H9 (cell line): Measurements from ENCODE around the gene BRD7. TPM values are rescaled to one million over a fixed set of nuclear protein-coding genes. Genes with fewer than 3 reads are reported as not detected.

Experiments
- DNase-seq: peaks from one replicate; pipeline ENCODE4 v3.0.0-alpha.2; 2017
- H2AFZ ChIP-seq: one replicate; pipeline ENCODE4 v1.6.1; 2013; ENCODE audit warnings: mild to moderate bottlenecking, low read length, control low read depth, moderate library complexity
- H2AK5ac ChIP-seq: 2 replicates; pipeline ENCODE4 v1.6.1; 2013; ENCODE audit warnings: low read length, control low read depth, mixed read lengths; ENCODE audit not compliant: insufficient read length
- H2BK120ac ChIP-seq: one replicate; pipeline ENCODE4 v1.6.1; 2013; ENCODE audit warnings: low read depth, mild to moderate bottlenecking, low read length, control low read depth, inconsistent platforms; ENCODE audit not compliant: poor library complexity, severe bottlenecking
- H2BK12ac ChIP-seq: 2 replicates; pipeline ENCODE4 v1.6.1; 2013; ENCODE audit warnings: low read length, control low read depth, mixed read lengths, low read depth; ENCODE audit not compliant: insufficient read length
- H2BK15ac ChIP-seq: 2 replicates; pipeline ENCODE4 v1.6.1; 2013; ENCODE audit warnings: low read depth, low read length, control low read depth
- H2BK20ac ChIP-seq: one replicate; pipeline ENCODE4 v1.6.1; 2013; ENCODE audit warnings: low read depth, mild to moderate bottlenecking, low read length, control low read depth, inconsistent platforms; ENCODE audit not compliant: poor library complexity, severe bottlenecking
- H2BK5ac ChIP-seq: 2 replicates; pipeline ENCODE4 v1.6.1; 2013; ENCODE audit warnings: low read length, control low read depth, mixed read lengths; ENCODE audit not compliant: insufficient read length
- H3K14ac ChIP-seq: 2 replicates; pipeline ENCODE4 v1.6.1; 2013; ENCODE audit warnings: low read length, control low read depth; ENCODE audit not compliant: insufficient read depth
- H3K18ac ChIP-seq: 2 replicates; pipeline ENCODE4 v1.6.1; 2013; ENCODE audit warnings: low read depth, mild to moderate bottlenecking, mixed read lengths, low read length, control low read depth; ENCODE audit not compliant: insufficient read length
- H3K23ac ChIP-seq: 2 replicates; pipeline ENCODE4 v1.6.1; 2013; ENCODE audit warnings: low read length, control low read depth, mixed read lengths, low read depth; ENCODE audit not compliant: insufficient read length
- H3K23me2 ChIP-seq: 2 replicates; pipeline ENCODE4 v1.6.1; 2013; ENCODE audit warnings: low read depth, mild to moderate bottlenecking, mixed read lengths, low read length, control low read depth; ENCODE audit not compliant: insufficient read length, poor library complexity, severe bottlenecking
- H3K27ac ChIP-seq: 2 replicates; pipeline ENCODE4 v1.5.1; 2013; ENCODE audit warnings: low read length, control low read depth, mixed read lengths, low read depth; ENCODE audit not compliant: insufficient read length
- H3K27me3 ChIP-seq: 2 replicates; pipeline ENCODE4 v1.6.1; 2013; ENCODE audit warnings: low read length, control low read depth, inconsistent platforms; ENCODE audit not compliant: insufficient read depth
- H3K4ac ChIP-seq: 2 replicates; pipeline ENCODE4 v1.6.1; 2013; ENCODE audit warnings: low read depth, mild to moderate bottlenecking, control low read depth, inconsistent platforms, low read length, moderate library complexity
- H3K4me1 ChIP-seq: 2 replicates; pipeline ENCODE4 v1.6.1; 2013; ENCODE audit warnings: low read length, control low read depth, inconsistent platforms; ENCODE audit not compliant: insufficient read depth
- H3K4me2 ChIP-seq: 2 replicates; pipeline ENCODE4 v1.6.1; 2013; ENCODE audit warnings: low read length, control low read depth, mixed read lengths; ENCODE audit not compliant: insufficient read length, insufficient read depth
- H3K56ac ChIP-seq: 2 replicates; pipeline ENCODE4 v1.6.1; 2013; ENCODE audit warnings: low read depth, mild to moderate bottlenecking, mixed read lengths, low read length, control low read depth; ENCODE audit not compliant: insufficient read length
- H3K79me1 ChIP-seq: 2 replicates; pipeline ENCODE4 v1.6.1; 2013; ENCODE audit warnings: low read depth, mild to moderate bottlenecking, moderate library complexity, low read length, control low read depth, inconsistent platforms; ENCODE audit not compliant: insufficient read depth, poor library complexity, severe bottlenecking
- H3K79me2 ChIP-seq: 2 replicates; pipeline ENCODE4 v1.6.1; 2013; ENCODE audit warnings: low read length, control low read depth, inconsistent platforms; ENCODE audit not compliant: insufficient read depth
- H3K9ac ChIP-seq: 2 replicates; pipeline ENCODE4 v1.6.1; 2013; ENCODE audit warnings: low read length, control low read depth, mixed read lengths; ENCODE audit not compliant: insufficient read length; ENCODE audit errors: extremely low read depth
- H3K9me3 ChIP-seq: one replicate; pipeline ENCODE4 v1.6.1; 2013; ENCODE audit warnings: low read depth, low read length, inconsistent platforms; ENCODE audit not compliant: control insufficient read depth
- H3T11ph ChIP-seq: one replicate; pipeline ENCODE4 v1.6.1; 2013; ENCODE audit warnings: mild to moderate bottlenecking, low read length, control low read depth, inconsistent platforms
- H4K20me1 ChIP-seq: one replicate; pipeline ENCODE4 v1.6.1; 2013; ENCODE audit not compliant: control insufficient read depth, insufficient read length, insufficient read depth
- H4K5ac ChIP-seq: 2 replicates; pipeline ENCODE4 v1.6.1; 2013; ENCODE audit warnings: low read depth, mild to moderate bottlenecking, mixed read lengths, low read length, control low read depth; ENCODE audit not compliant: insufficient read length
- H4K8ac ChIP-seq: replicated peaks from 2 replicates; pipeline ENCODE4 v1.6.1; 2013; ENCODE audit warnings: low read length, control low read depth, mixed read lengths, low read depth; ENCODE audit not compliant: insufficient read length
- H4K91ac ChIP-seq: 2 replicates; pipeline ENCODE4 v1.6.1; 2013; ENCODE audit warnings: low read depth, mild to moderate bottlenecking, moderate library complexity, mixed read lengths, low read length, control low read depth; ENCODE audit not compliant: insufficient read length
- H3K27ac Mint-ChIP-seq, 3 experiments: 2 replicates in 2 of 3; 3 replicates in 1 of 3; pipeline ENCODE4 v1.8.0; 2020 to 2021; ENCODE audit warnings: mixed read lengths in 3 of 3, mild to moderate bottlenecking in 1 of 3, moderate library complexity in 1 of 3
- H3K27me3 Mint-ChIP-seq: 2 replicates; pipeline ENCODE4 v1.8.0; 2021; ENCODE audit warnings: low read depth, mild to moderate bottlenecking, moderate library complexity, mixed read lengths
- H3K36me3 Mint-ChIP-seq, 3 experiments: 2 replicates in 2 of 3; 3 replicates in 1 of 3; pipeline ENCODE4 v1.8.0; 2020 to 2021; ENCODE audit warnings: low read depth in 3 of 3, mixed read lengths in 3 of 3; ENCODE audit not compliant: insufficient read depth in 1 of 3
- H3K4me1 Mint-ChIP-seq, 2 experiments: 2 replicates each; pipeline ENCODE4 v1.8.0; 2020; ENCODE audit warnings: mixed read lengths in 2 of 2
- H3K4me3 Mint-ChIP-seq, 2 experiments: 2 replicates in 1 of 2; 3 replicates in 1 of 2; pipeline ENCODE4 v1.8.0; 2020 to 2021; ENCODE audit warnings: mild to moderate bottlenecking in 2 of 2, mixed read lengths in 2 of 2, moderate library complexity in 1 of 2
- H3K9me3 Mint-ChIP-seq, 2 experiments: 2 replicates in 1 of 2; 3 replicates in 1 of 2; pipeline ENCODE4 v1.8.0; 2020; ENCODE audit warnings: mild to moderate bottlenecking in 2 of 2, mixed read lengths in 2 of 2, moderate library complexity in 1 of 2
- CTCF ChIP-seq: fragments of 200-600 bp; sonication (generic); conservative IDR thresholded peaks from 3 replicates; pipeline ENCODE4 v1.8.0; 2021; ENCODE audit warnings: antibody characterized with exemption, mild to moderate bottlenecking
- WGBS: extraction: QIAGEN DNeasy Blood & Tissue Kit; methylation state at CpG from one replicate; pipeline ENCODE4 v1.1.7; 2013; ENCODE audit warnings: missing lambda C conversion rate, low lambda C conversion rate, mixed read lengths; ENCODE audit not compliant: insufficient read length; ENCODE audit errors: extremely low coverage; 5-methylcytosine and 5-hydroxymethylcytosine counted together
- total RNA-seq: library from RNA; stranded (reverse); gene quantifications from 2 replicates; pipeline ENCODE4 v1.2.1, GENCODE V29; 2021

BRD7 gene
- total RNA-seq, 1 experiment from 2014 or later, result 112 TPM

- Histone ChIP-seq H2BK5ac (no peak overlapping the region), H3K18ac (no peak overlapping the region), H3K9me3 (no peaks in the 10 kb centered on the region), H4K8ac (no peak overlapping the region), H2BK120ac (no peak overlapping the region), H2BK20ac (no peak overlapping the region), H3K79me2 (no peaks in the 10 kb centered on the region), H3K27ac (no peak overlapping the region), H3K4me1 (no peaks in the 10 kb centered on the region), H3K27me3 (no peaks in the 10 kb centered on the region), H3K4me2 (no peak overlapping the region), H4K5ac (no peak overlapping the region), H4K20me1 (no peaks in the 10 kb centered on the region), H2AFZ (no peak overlapping the region), H3K56ac (no peak overlapping the region), H2AK5ac (no peak overlapping the region), H3K79me1 (no peaks in the 10 kb centered on the region), H3T11ph (no peak overlapping the region), H2BK12ac (no peak overlapping the region), H3K23me2 (no peaks in the 10 kb centered on the region), H2BK15ac (no peak overlapping the region), H4K91ac (no peak overlapping the region), H3K23ac (no peak overlapping the region), H3K4ac (no peak overlapping the region), H3K9ac (no peak overlapping the region), H3K14ac (no peak overlapping the region; the same call in 1 of the 2 replicates)
- no CpG with 5 or more reads among the region's 21 CpGs for WGBS
- no peak for TF ChIP-seq CTCF
- Mint-ChIP-seq H3K4me1 (0 out of 4 replicates have a peak, but pooled peaks cover 0 to 3% of the 10 kb centered on the region in 2 experiments), H3K27ac (no peak overlapping the region), H3K36me3 (no peaks in the 10 kb centered on the region), H3K27me3 (no peaks in the 10 kb centered on the region), H3K9me3 (no peaks in the 10 kb centered on the region), H3K4me3 (no peak overlapping the region)
- DNase-seq, result no peak
Observed at GRCh38 chr16:50305441-50306061, 63.2 kb downstream of the BRD7 start.
